Panc1 (cell line): ENCODE results near the gene POLN. TPM values are rescaled to one million over a fixed set of nuclear protein-coding genes. Genes with fewer than 3 reads are reported as not detected.

Source experiments
- ATAC-seq: fragments of 200-7000 bp; cut with Tn5 transposase; 2 replicates; pipeline ENCODE4 v1.9.1; 2020; ENCODE audit warnings: mild to moderate bottlenecking, moderate library complexity
- BruUV-seq: library from RNA; stranded (reverse); fragments of 400-500 nt; replicated peaks from 2 replicates; lab custom pipeline; 2021; lab: Mats Ljungman, UMichigan
- CTCF ChIA-PET: fragments of 300-600 bp; sonication (Branson Sonifier 250); formaldehyde crosslinking; loops from one replicate; lab custom pipeline; 2022; ENCODE audit warnings: antibody characterized with exemption; lab: Charles Lee
- POLR2A ChIA-PET: fragments of 300-600 bp; sonication (Branson Sonifier 250); formaldehyde crosslinking; loops from one replicate; lab custom pipeline; 2022; ENCODE audit warnings: antibody characterized with exemption; lab: Charles Lee
- DNase-seq: peaks from one replicate; pipeline ENCODE4 v3.0.0-alpha.2; 2010; ENCODE audit warnings: low read depth, low spot score
- H3K27ac ChIP-seq: 2 replicates; pipeline ENCODE4 v1.5.1; 2011; ENCODE audit warnings: mild to moderate bottlenecking, low read length, inconsistent platforms
- H3K27me3 ChIP-seq: fragments of 200-500 bp; sonication (Bioruptor generic); 2 replicates; pipeline ENCODE4 v1.6.0; 2014; ENCODE audit warnings: low read length, inconsistent platforms; ENCODE audit not compliant: control insufficient read depth, insufficient read depth
- H3K36me3 ChIP-seq: fragments of 200-500 bp; sonication (Bioruptor generic); 2 replicates; pipeline ENCODE4 v1.5.1; 2014; ENCODE audit warnings: inconsistent platforms, mild to moderate bottlenecking, low read length, moderate library complexity; ENCODE audit not compliant: control insufficient read depth, insufficient read depth
- H3K4me1 ChIP-seq: 2 replicates; pipeline ENCODE4 v1.5.1; 2011; ENCODE audit warnings: inconsistent platforms, mild to moderate bottlenecking, low read length, moderate library complexity; ENCODE audit not compliant: control insufficient read depth, insufficient read depth
- H3K4me3 ChIP-seq, 2 experiments: 2 replicates each; pipeline ENCODE4 v1.5.1; 2011 to 2012; ENCODE audit warnings: low read depth in 2 of 2, low read length in 2 of 2, mild to moderate bottlenecking in 2 of 2, inconsistent platforms in 1 of 2, moderate library complexity in 1 of 2
- H3K9me3 ChIP-seq: fragments of 200-500 bp; sonication (Bioruptor generic); 2 replicates; pipeline ENCODE4 v1.5.1; 2014; ENCODE audit warnings: low read depth, mild to moderate bottlenecking, inconsistent platforms, low read length, moderate library complexity; ENCODE audit not compliant: control insufficient read depth, insufficient read depth
- POLR2AphosphoS5 ChIP-seq: IDR thresholded peaks from 2 replicates; pipeline ENCODE4 v1.6.1; 2012; ENCODE audit warnings: mild to moderate bottlenecking, low read depth, low read length, moderate library complexity
- SIN3A ChIP-seq: IDR thresholded peaks from 2 replicates; pipeline ENCODE4 v1.6.1; 2012; ENCODE audit warnings: low read depth, mild to moderate bottlenecking, low read length, moderate library complexity, borderline replicate concordance; ENCODE audit not compliant: insufficient read depth
- TCF7L2 ChIP-seq: IDR thresholded peaks from 2 replicates; pipeline ENCODE4 v1.6.1; 2011; ENCODE audit warnings: mild to moderate bottlenecking, low read depth, low read length, inconsistent platforms
- in situ Hi-C: cut with HindIII; loops from 2 replicates; pipeline ENCODE4 v1.10.0; 2016; ENCODE audit warnings: low sequenced_read_pairs, low pct_unique_long_range_greater_than_20kb
- intact Hi-C: fragments of 100-400 bp; cut with micrococcal nuclease; formaldehyde crosslinking; loops from one replicate; pipeline ENCODE4 v1.10.0; 2022; ENCODE audit not compliant: unreplicated experiment
- total RNA-seq: library from RNA; stranded (reverse); gene quantifications from one replicate; pipeline ENCODE4 v1.2.1, GENCODE V29; 2021; ENCODE audit not compliant: unreplicated experiment
- TF ChIP-seq, protein P1 (sequence below), 2 experiments: IDR thresholded peaks; 2 replicates each; pipeline ENCODE4 v1.6.1; 2011 to 2012; ENCODE audit warnings: low read depth in 2 of 2, control low read depth in 1 of 2, low read length in 1 of 2, mild to moderate bottlenecking in 1 of 2, moderate library complexity in 1 of 2; ENCODE audit not compliant: insufficient read depth in 1 of 2
- TF ChIP-seq, protein P2 (sequence below): fragments of 450-650 bp; IDR thresholded peaks from 2 replicates; pipeline ENCODE4 v1.5.1; 2017; ENCODE audit warnings: mild to moderate bottlenecking

Gene POLN
- total RNA-seq, 1 experiment from 2014 or later: 4.3 TPM

DNA sequence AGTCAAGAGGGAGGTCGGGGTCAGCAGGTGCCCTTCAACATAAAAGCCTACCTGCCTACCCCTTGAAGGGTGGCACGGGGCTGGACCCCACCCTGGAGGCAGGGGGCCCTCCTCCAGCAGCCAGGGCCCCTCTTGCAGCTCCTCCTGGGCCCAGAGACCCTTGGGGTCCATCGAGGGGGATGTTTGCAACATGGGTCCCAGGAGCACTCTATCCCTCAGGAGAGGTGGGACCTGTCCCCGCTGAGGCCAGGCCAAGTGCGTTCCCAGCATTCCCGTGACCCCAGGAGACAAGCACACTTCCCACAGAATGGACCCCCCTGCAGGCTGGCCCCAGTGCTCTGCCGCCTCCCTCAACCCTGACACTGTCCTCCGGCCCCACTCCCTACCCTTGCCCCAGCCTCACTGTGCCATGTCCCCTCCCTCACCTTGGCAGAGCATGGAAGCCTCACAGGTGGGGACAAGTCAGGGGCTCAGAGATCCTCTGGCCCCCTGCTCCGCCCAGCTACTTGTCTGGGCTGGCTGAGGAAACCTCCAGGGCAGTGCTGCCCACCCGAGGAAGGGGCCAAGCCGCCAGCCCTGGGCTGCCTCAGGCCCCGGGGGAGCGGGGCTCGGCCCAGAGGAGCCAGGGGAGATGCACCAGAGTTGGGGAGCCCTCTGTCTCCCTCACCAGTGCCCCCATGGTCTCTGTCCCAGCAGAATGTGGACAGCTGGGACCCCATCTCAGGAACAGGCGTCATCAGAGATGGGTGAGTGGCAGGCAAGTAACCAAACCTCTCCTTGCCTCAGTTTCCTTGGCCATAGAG, 17.8 kb upstream of the POLN start:
- ChIA-PET POLR2A (no interaction called here), CTCF (no interaction called here)
- Histone ChIP-seq H3K27ac (no peak overlapping the region), H3K27me3 (no peaks in the 10 kb centered on the region), H3K4me1 (no peaks in the 10 kb centered on the region; the same call in 1 of the 2 replicates), H3K4me3 (peak overlapping the region; percentile 61 to 63; a peak in 3 of 4 replicates), H3K9me3 (no peaks in the 10 kb centered on the region), H3K36me3 (no peaks in the 10 kb centered on the region; the same call in 1 of the 2 replicates)
- TF ChIP-seq, protein P1, sequence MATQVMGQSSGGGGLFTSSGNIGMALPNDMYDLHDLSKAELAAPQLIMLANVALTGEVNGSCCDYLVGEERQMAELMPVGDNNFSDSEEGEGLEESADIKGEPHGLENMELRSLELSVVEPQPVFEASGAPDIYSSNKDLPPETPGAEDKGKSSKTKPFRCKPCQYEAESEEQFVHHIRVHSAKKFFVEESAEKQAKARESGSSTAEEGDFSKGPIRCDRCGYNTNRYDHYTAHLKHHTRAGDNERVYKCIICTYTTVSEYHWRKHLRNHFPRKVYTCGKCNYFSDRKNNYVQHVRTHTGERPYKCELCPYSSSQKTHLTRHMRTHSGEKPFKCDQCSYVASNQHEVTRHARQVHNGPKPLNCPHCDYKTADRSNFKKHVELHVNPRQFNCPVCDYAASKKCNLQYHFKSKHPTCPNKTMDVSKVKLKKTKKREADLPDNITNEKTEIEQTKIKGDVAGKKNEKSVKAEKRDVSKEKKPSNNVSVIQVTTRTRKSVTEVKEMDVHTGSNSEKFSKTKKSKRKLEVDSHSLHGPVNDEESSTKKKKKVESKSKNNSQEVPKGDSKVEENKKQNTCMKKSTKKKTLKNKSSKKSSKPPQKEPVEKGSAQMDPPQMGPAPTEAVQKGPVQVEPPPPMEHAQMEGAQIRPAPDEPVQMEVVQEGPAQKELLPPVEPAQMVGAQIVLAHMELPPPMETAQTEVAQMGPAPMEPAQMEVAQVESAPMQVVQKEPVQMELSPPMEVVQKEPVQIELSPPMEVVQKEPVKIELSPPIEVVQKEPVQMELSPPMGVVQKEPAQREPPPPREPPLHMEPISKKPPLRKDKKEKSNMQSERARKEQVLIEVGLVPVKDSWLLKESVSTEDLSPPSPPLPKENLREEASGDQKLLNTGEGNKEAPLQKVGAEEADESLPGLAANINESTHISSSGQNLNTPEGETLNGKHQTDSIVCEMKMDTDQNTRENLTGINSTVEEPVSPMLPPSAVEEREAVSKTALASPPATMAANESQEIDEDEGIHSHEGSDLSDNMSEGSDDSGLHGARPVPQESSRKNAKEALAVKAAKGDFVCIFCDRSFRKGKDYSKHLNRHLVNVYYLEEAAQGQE (IDR thresholded peaks at IDR 0.05; ENCODE audit: insufficient read depth in 1 of 2, low read depth in 2 of 2, low read length in 1 of 2): no peak
- TF ChIP-seq TCF7L2: no peak
- no peak for TF ChIP-seq SIN3A
- no peak for TF ChIP-seq POLR2AphosphoS5
- TF ChIP-seq, protein P2, sequence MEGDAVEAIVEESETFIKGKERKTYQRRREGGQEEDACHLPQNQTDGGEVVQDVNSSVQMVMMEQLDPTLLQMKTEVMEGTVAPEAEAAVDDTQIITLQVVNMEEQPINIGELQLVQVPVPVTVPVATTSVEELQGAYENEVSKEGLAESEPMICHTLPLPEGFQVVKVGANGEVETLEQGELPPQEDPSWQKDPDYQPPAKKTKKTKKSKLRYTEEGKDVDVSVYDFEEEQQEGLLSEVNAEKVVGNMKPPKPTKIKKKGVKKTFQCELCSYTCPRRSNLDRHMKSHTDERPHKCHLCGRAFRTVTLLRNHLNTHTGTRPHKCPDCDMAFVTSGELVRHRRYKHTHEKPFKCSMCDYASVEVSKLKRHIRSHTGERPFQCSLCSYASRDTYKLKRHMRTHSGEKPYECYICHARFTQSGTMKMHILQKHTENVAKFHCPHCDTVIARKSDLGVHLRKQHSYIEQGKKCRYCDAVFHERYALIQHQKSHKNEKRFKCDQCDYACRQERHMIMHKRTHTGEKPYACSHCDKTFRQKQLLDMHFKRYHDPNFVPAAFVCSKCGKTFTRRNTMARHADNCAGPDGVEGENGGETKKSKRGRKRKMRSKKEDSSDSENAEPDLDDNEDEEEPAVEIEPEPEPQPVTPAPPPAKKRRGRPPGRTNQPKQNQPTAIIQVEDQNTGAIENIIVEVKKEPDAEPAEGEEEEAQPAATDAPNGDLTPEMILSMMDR: no peak
- in situ Hi-C loops (no loop called here), intact Hi-C loops (no loop called here)
- ATAC-seq: no peak
- no peak for DNase-seq
- BruUV-seq: TSS peak; percentile 53

DNA sequence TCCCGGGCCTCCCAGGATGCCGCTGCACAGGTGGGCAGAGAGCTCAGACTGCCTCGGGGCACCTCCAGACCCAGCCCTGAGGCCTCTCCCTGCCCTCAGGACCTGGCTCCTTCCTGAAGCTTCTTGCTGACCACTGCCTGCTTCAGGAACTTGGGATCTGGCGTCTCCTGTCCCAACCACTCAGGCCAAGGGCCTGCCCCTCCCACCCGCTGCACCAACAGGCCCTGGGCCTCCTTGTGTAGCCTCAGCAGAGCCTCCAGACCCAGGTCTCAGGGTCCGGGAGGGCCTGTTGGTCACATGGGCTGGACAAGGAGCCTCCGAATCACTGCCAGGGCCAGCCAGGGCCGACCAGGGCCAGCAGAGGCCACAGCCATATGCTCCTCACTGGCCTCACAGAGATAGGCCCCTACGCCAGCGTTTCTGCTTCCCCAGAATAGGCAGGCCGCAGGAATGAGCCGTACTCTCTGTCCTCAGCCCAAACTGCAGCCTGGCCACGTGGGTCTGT, 17.2 kb upstream of the POLN start:
- H3K4me1 ChIP-seq: no peaks in the 10 kb centered on the region; the same call in 1 of the 2 replicates
- ChIA-PET POLR2A (no interaction called here), CTCF (no interaction called here)
- no peak for DNase-seq
- H3K27me3 ChIP-seq: no peaks in the 10 kb centered on the region
- ATAC-seq: no peak
- no peak overlapping the region for H3K27ac ChIP-seq
- H3K4me3 ChIP-seq: no peak overlapping the region
- no peaks in the 10 kb centered on the region; the same call in 1 of the 2 replicates for H3K36me3 ChIP-seq
- no TSS peak for BruUV-seq
- TF ChIP-seq, protein P2: no peak
- TF ChIP-seq TCF7L2 (no peak), SIN3A (no peak), POLR2AphosphoS5 (no peak)
- TF ChIP-seq, protein P1 (IDR thresholded peaks at IDR 0.05; ENCODE audit: insufficient read depth in 1 of 2, low read depth in 2 of 2, low read length in 1 of 2): no peak
- intact Hi-C loops (no loop called here), in situ Hi-C loops (no loop called here)
- H3K9me3 ChIP-seq: no peaks in the 10 kb centered on the region
